OCI-LY1 (cell line): ENCODE measurements around the gene APPL1.

Source experiments
- H2AFZ ChIP-seq: fragments of 200-600 bp; sonication (generic), shearing (Covaris generic); 2 replicates; pipeline ENCODE4 v1.6.0; 2014; ENCODE audit warnings: antibody characterized with exemption, mild to moderate bottlenecking, low read length
- H3F3A ChIP-seq: fragments of 200-600 bp; sonication (generic), shearing (Covaris generic); 2 replicates; pipeline ENCODE4 v1.6.0; 2014; ENCODE audit warnings: mild to moderate bottlenecking, antibody characterized with exemption, low read length, moderate library complexity; ENCODE audit not compliant: insufficient read depth
- H3K27ac ChIP-seq: fragments of 200-600 bp; sonication (generic); 2 replicates; pipeline ENCODE4 v1.5.1; 2014; ENCODE audit warnings: low read length, mixed run types, mild to moderate bottlenecking, low read depth; ENCODE audit not compliant: poor library complexity, severe bottlenecking
- H3K27me3 ChIP-seq: fragments of 200-600 bp; sonication (generic); 2 replicates; pipeline ENCODE4 v1.6.0; 2014; ENCODE audit warnings: antibody characterized with exemption, mild to moderate bottlenecking, low read length, moderate library complexity; ENCODE audit not compliant: insufficient read depth
- H3K36me3 ChIP-seq: fragments of 200-600 bp; sonication (generic); 2 replicates; pipeline ENCODE4 v1.6.1; 2014; ENCODE audit warnings: mild to moderate bottlenecking, antibody characterized with exemption, low read length, moderate library complexity, mixed read lengths; ENCODE audit not compliant: insufficient read depth
- H3K4me1 ChIP-seq: fragments of 200-600 bp; sonication (generic); 2 replicates; pipeline ENCODE4 v1.5.1; 2014; ENCODE audit warnings: mild to moderate bottlenecking, low read length, moderate library complexity; ENCODE audit not compliant: insufficient read depth, severe bottlenecking
- H3K4me2 ChIP-seq: fragments of 200-600 bp; sonication (generic), shearing (Covaris generic); 2 replicates; pipeline ENCODE4 v1.6.1; 2014; ENCODE audit warnings: low read length
- H3K4me3 ChIP-seq: fragments of 200-600 bp; sonication (generic); 2 replicates; pipeline ENCODE4 v1.5.1; 2014; ENCODE audit warnings: low read length, low read depth, mild to moderate bottlenecking, mixed read lengths; ENCODE audit not compliant: poor library complexity, severe bottlenecking
- H3K79me2 ChIP-seq: fragments of 200-600 bp; shearing (Covaris generic); 2 replicates; pipeline ENCODE4 v1.6.1; 2016; ENCODE audit warnings: mixed run types, low read length, mixed read lengths; ENCODE audit not compliant: insufficient read depth
- H3K9ac ChIP-seq: fragments of 200-600 bp; sonication (generic), shearing (Covaris generic); 2 replicates; pipeline ENCODE4 v1.6.1; 2014; ENCODE audit warnings: mild to moderate bottlenecking, low read length, mixed read lengths
- H3K9me2 ChIP-seq: fragments of 200-600 bp; sonication (generic), shearing (Covaris generic); 2 replicates; pipeline ENCODE4 v1.6.1; 2014; ENCODE audit warnings: low read depth, mild to moderate bottlenecking, low read length, mixed read lengths
- H3K9me3 ChIP-seq: fragments of 200-600 bp; shearing (Covaris generic); 2 replicates; pipeline ENCODE4 v1.6.1; 2014; ENCODE audit warnings: low read length, mixed read lengths
- H4K20me1 ChIP-seq: fragments of 200-600 bp; sonication (generic), shearing (Covaris generic); 2 replicates; pipeline ENCODE4 v1.6.0; 2016; ENCODE audit warnings: mild to moderate bottlenecking, low read length; ENCODE audit not compliant: insufficient read depth
- CTCF ChIP-seq: fragments of 200-600 bp; sonication (generic), shearing (Covaris generic); IDR thresholded peaks from 2 replicates; pipeline ENCODE4 v1.5.1; 2017; ENCODE audit warnings: mild to moderate bottlenecking, antibody characterized with exemption, low read length, moderate library complexity, mixed read lengths
- EZH2 ChIP-seq: fragments of 200-600 bp; sonication (generic), shearing (Covaris generic); IDR thresholded peaks from 2 replicates; pipeline ENCODE4 v1.8.0; 2017; ENCODE audit warnings: borderline replicate concordance, mixed run types, mild to moderate bottlenecking, antibody characterized with exemption, low read length, moderate library complexity, mixed read lengths

The APPL1 gene

GRCh38 chr3:57252404-57252803, 24.9 kb downstream of the APPL1 start:
- no peaks in the 10 kb centered on the region for H3K9me3 ChIP-seq
- H3K27ac ChIP-seq = no peak overlapping the region
- peaks cover 45% of the 10 kb centered on the region for H3K36me3 ChIP-seq
- no peaks in the 10 kb centered on the region for H3K27me3 ChIP-seq
- TF ChIP-seq EZH2 = no peak
- TF ChIP-seq CTCF = no peak
- H3F3A ChIP-seq = peaks cover 5% of the 10 kb centered on the region; the same call in 1 of the 2 replicates
- H3K4me3 ChIP-seq = no peak overlapping the region
- no peak overlapping the region for H3K9ac ChIP-seq
- H3K9me2 ChIP-seq = no peaks in the 10 kb centered on the region
- no peaks in the 10 kb centered on the region for H4K20me1 ChIP-seq
- H2AFZ ChIP-seq = no peak overlapping the region
- no peaks in the 10 kb centered on the region for H3K79me2 ChIP-seq
- H3K4me2 ChIP-seq = no peak overlapping the region
- no peaks in the 10 kb centered on the region for H3K4me1 ChIP-seq

GRCh38 chr3:57256844-57257243, 29.3 kb downstream of the APPL1 start:
- no peak overlapping the region for H3K4me2 ChIP-seq
- no peak for TF ChIP-seq CTCF

GRCh38 chr3:57257678-57258077, 30.1 kb downstream of the APPL1 start:
- Histone ChIP-seq H3K9me2 (no peaks in the 10 kb centered on the region), H3K79me2 (no peaks in the 10 kb centered on the region), H3F3A (no peaks in the 10 kb centered on the region; the same call in 1 of the 2 replicates), H2AFZ (no peak overlapping the region), H3K4me3 (no peak overlapping the region), H3K36me3 (peaks cover 70% of the 10 kb centered on the region), H3K4me1 (no peaks in the 10 kb centered on the region), H3K9ac (no peak overlapping the region), H3K4me2 (no peak overlapping the region), H3K27me3 (no peaks in the 10 kb centered on the region), H3K27ac (no peak overlapping the region), H4K20me1 (no peaks in the 10 kb centered on the region), H3K9me3 (no peaks in the 10 kb centered on the region)
- TF ChIP-seq CTCF = no peak
- no peak for TF ChIP-seq EZH2

More at GRCh38 chr3:57256844-57257243, 29.3 kb downstream of the APPL1 start:
- H3K79me2 ChIP-seq = no peaks in the 10 kb centered on the region
- peaks cover 62% of the 10 kb centered on the region for H3K36me3 ChIP-seq
- H3K27me3 ChIP-seq = no peaks in the 10 kb centered on the region
- no peaks in the 10 kb centered on the region for H4K20me1 ChIP-seq
- no peak overlapping the region for H2AFZ ChIP-seq
- H3K27ac ChIP-seq = no peak overlapping the region
- peaks cover 5% of the 10 kb centered on the region for H3F3A ChIP-seq
- no peak overlapping the region for H3K9ac ChIP-seq
- no peaks in the 10 kb centered on the region for H3K4me1 ChIP-seq
- H3K4me3 ChIP-seq = no peak overlapping the region
- no peaks in the 10 kb centered on the region for H3K9me3 ChIP-seq
- H3K9me2 ChIP-seq = no peaks in the 10 kb centered on the region
